ENCODE data around the gene FBLN5.

- TF ChIP-seq CTCF (IDR thresholded peaks at IDR 0.05 in 4 of 5, conservative IDR thresholded peaks at IDR 0.05 in 1 of 5) (no peak), POLR2A (IDR thresholded peaks at IDR 0.05) (no peak)
These were observed 27.0 kb downstream of the FBLN5 start for GRCh38 chr14:91920526-91920925.
